ENCODE measurements around the gene BTD. TPM values are rescaled to one million over a fixed set of nuclear protein-coding genes. Genes with fewer than 3 reads are reported as not detected.

Gene BTD
- total and polyA plus RNA-seq, 2 donors (not counting 3 experiments of a cell fraction or from before 2014, with no cell fraction given), result 20.3 to 32.2 TPM

GRCh38 chr3:15633766-15634598 is 32.4 kb downstream of the BTD start:
- TF ChIP-seq EZH2 (IDR thresholded peaks at IDR 0.05; ENCODE audit: borderline replicate concordance, low read depth, low read length, severe bottlenecking) (no peak), MAX (IDR thresholded peaks at IDR 0.05; ENCODE audit: insufficient read depth, insufficient read length) (no peak), GATA2 (IDR thresholded peaks at IDR 0.05; ENCODE audit: insufficient read depth, insufficient read length, low read depth, low read length) (peak; percentile 37), CTCF (IDR thresholded peaks at IDR 0.05; ENCODE audit: extremely low read depth in 1 of 2, insufficient read depth in 1 of 2, low read depth in 1 of 2, low read length in 2 of 2) (no peak), FOS (IDR thresholded peaks at IDR 0.05; ENCODE audit: borderline replicate concordance, insufficient read depth, low read length) (no peak), POLR2AphosphoS5 (IDR thresholded peaks at IDR 0.05; ENCODE audit: insufficient read depth, low read depth, low read length) (no peak), MYC (IDR thresholded peaks at IDR 0.05; ENCODE audit: low read depth, low read length) (no peak), JUN (IDR thresholded peaks at IDR 0.05; ENCODE audit: borderline replicate concordance, insufficient read depth, insufficient read length, low read depth) (no peak)
- Histone ChIP-seq H3K4me2 (ENCODE audit: insufficient read depth, low read length) (no peak overlapping the region), H3K79me2 (ENCODE audit: control insufficient read depth, insufficient read depth, low read length) (no peaks in the 10 kb centered on the region), H3K4me1 (ENCODE audit: control insufficient read depth, extremely low read depth, insufficient read depth, low read length) (peaks cover 84% of the 10 kb centered on the region), H3K4me3 (replicated peaks in 1 of 3; ENCODE audit: insufficient read depth in 1 of 3, low read depth in 1 of 3, low read length in 3 of 3) (no peak overlapping the region), H3K36me3 (ENCODE audit: control insufficient read depth in 2 of 2, extremely low read depth in 1 of 2, insufficient read depth in 2 of 2, low read length in 2 of 2) (no peaks in the 10 kb centered on the region), H3K9ac (replicated peaks; ENCODE audit: extremely low read depth, insufficient read depth, low read length) (peak overlapping the region; percentile 18), H3K27me3 (ENCODE audit: control insufficient read depth in 2 of 2, insufficient read depth in 2 of 2, low read length in 2 of 2) (no peaks in the 10 kb centered on the region), H3K9me1 (replicated peaks; ENCODE audit: control insufficient read depth, extremely low read depth, insufficient read depth, low read length) (no peaks in the 10 kb centered on the region), H3K27ac (ENCODE audit: insufficient read depth, low read depth, low read length) (peak overlapping the region; percentile 93), H2AFZ (ENCODE audit: low read depth, low read length) (no peak overlapping the region), H4K20me1 (replicated peaks; ENCODE audit: control insufficient read depth, extremely low read depth, insufficient read depth, low read length) (no peaks in the 10 kb centered on the region), H3K9me3 (replicated peaks; ENCODE audit: control insufficient read depth, insufficient read depth, low read length) (no peaks in the 10 kb centered on the region)
- ChIA-PET CTCF (interaction anchor here (0.7 to 4.7 kb wide), 2 partner anchors 12 to 69 kb away, joined by 3 to 44 read pairs; no protein-coding TSS in a partner anchor), POLR2A (interaction anchor here (3.8 kb wide), 1 partner anchor 14 kb away, joined by 21 read pairs; no protein-coding TSS in a partner anchor)
- dilution Hi-C loops (cut with MboI; ENCODE audit: extremely low pct_ligation_motif_present, low sequenced_read_pairs) (loop anchor here (25.0 kb wide), 1 partner anchor 428 kb away; no protein-coding TSS in a partner anchor), intact Hi-C loops (cut with micrococcal nuclease) (loop anchor here (10.0 kb wide), 1 partner anchor 339 kb away; no protein-coding TSS in a partner anchor)
- FAIRE-seq (peak; percentile 52), DNase-seq (ENCODE audit: low read depth, low spot score) (peak; percentile 34)
- BruUV-seq (replicated peaks), result no TSS peak

All from endothelial cell of umbilical vein (primary cell).